ENCODE data around the gene PTPRC. TPM values are rescaled to one million over a fixed set of nuclear protein-coding genes. Genes with fewer than 3 reads are reported as not detected.

Gene PTPRC
- total and polyA plus RNA-seq, 7 donors, result 4.8 to 78.6 (median 12.5) TPM

DNA sequence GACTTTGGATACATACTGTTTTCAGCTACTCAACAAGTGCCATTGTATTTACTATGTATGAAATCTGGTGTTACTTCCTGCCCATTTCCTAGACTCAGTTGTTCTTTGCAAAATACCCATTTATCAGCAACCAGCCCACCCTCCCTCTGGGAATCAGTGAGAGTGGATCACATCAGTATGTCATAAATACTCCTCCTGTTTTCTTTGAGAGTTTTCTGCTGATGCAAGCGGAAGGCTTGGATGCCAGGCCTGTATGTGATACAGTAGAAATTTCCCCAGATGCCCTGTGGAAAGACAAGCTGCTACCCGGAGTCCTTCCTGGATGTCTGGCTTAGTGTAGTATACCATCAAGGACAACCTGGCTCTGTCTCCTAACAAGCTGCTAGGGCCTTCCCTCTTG is 2.4 kb upstream of the PTPRC start:
- intact Hi-C loops (cut with DNase I), result no loop called here
- no peak overlapping the region for H3K4me3 ChIP-seq
- 86 to 89% methylated on average over 2 of the region's 2 CpGs for WGBS, 2 donors
- no peaks in the 10 kb centered on the region for H3K36me3 ChIP-seq
- TF ChIP-seq POLR2AphosphoS5 (IDR thresholded peaks at IDR 0.05), result no peak
- TF ChIP-seq, protein P1, sequence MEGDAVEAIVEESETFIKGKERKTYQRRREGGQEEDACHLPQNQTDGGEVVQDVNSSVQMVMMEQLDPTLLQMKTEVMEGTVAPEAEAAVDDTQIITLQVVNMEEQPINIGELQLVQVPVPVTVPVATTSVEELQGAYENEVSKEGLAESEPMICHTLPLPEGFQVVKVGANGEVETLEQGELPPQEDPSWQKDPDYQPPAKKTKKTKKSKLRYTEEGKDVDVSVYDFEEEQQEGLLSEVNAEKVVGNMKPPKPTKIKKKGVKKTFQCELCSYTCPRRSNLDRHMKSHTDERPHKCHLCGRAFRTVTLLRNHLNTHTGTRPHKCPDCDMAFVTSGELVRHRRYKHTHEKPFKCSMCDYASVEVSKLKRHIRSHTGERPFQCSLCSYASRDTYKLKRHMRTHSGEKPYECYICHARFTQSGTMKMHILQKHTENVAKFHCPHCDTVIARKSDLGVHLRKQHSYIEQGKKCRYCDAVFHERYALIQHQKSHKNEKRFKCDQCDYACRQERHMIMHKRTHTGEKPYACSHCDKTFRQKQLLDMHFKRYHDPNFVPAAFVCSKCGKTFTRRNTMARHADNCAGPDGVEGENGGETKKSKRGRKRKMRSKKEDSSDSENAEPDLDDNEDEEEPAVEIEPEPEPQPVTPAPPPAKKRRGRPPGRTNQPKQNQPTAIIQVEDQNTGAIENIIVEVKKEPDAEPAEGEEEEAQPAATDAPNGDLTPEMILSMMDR (IDR thresholded peaks at IDR 0.05), result no peak
- no peak for TF ChIP-seq POLR2A (IDR thresholded peaks at IDR 0.05)
- no peak for TF ChIP-seq EP300 (IDR thresholded peaks at IDR 0.05)
- no peaks in the 10 kb centered on the region for H3K4me1 ChIP-seq
- DNase-seq, result no peak
- H3K27me3 ChIP-seq, result no peaks in the 10 kb centered on the region
- H3K27ac ChIP-seq, result no peak overlapping the region
- no peaks in the 10 kb centered on the region for H3K9me3 ChIP-seq

GRCh38 chr1:198637157-198637556 is 1.7 kb upstream of the PTPRC start:
- TF ChIP-seq, protein P1 (IDR thresholded peaks at IDR 0.05), result no peak
- TF ChIP-seq POLR2A (IDR thresholded peaks at IDR 0.05), result no peak
- TF ChIP-seq EP300 (IDR thresholded peaks at IDR 0.05), result no peak
- TF ChIP-seq POLR2AphosphoS5 (IDR thresholded peaks at IDR 0.05), result no peak
- H3K4me1 ChIP-seq, result no peaks in the 10 kb centered on the region
- H3K27me3 ChIP-seq, result no peaks in the 10 kb centered on the region
- H3K27ac ChIP-seq, result no peak overlapping the region
- intact Hi-C loops (cut with DNase I), result no loop called here
- 62 to 69% methylated on average over 2 of the region's 2 CpGs for WGBS, 2 donors
- no peaks in the 10 kb centered on the region for H3K36me3 ChIP-seq
- no peak overlapping the region for H3K4me3 ChIP-seq
- no peaks in the 10 kb centered on the region for H3K9me3 ChIP-seq
- DNase-seq, result no peak

- H3K4me3 ChIP-seq, result no peak overlapping the region
- no peak overlapping the region for H3K27ac ChIP-seq
- no peaks in the 10 kb centered on the region for H3K4me1 ChIP-seq
- no peak for TF ChIP-seq POLR2A (IDR thresholded peaks at IDR 0.05)
- no peak for TF ChIP-seq POLR2AphosphoS5 (IDR thresholded peaks at IDR 0.05)
- TF ChIP-seq EP300 (IDR thresholded peaks at IDR 0.05), result no peak
- TF ChIP-seq, protein P1 (IDR thresholded peaks at IDR 0.05), result no peak
- intact Hi-C loops (cut with DNase I), result no loop called here
- no peak for DNase-seq
- H3K9me3 ChIP-seq, result no peaks in the 10 kb centered on the region
- 71 to 84% methylated on average over 1 of the region's 1 CpG for WGBS, 2 donors
- no peaks in the 10 kb centered on the region for H3K36me3 ChIP-seq
- no peaks in the 10 kb centered on the region for H3K27me3 ChIP-seq
These were observed 863 bp upstream of the PTPRC start for GRCh38 chr1:198637916-198638437.

- intact Hi-C loops (cut with DNase I), result no loop called here
- 28 to 48% methylated on average over 1 of the region's 1 CpG for WGBS, 2 donors
- DNase-seq, result no peak
- Histone ChIP-seq H3K36me3 (no peaks in the 10 kb centered on the region), H3K27me3 (no peaks in the 10 kb centered on the region), H3K27ac (no peak overlapping the region), H3K9me3 (no peaks in the 10 kb centered on the region), H3K4me3 (no peak overlapping the region), H3K4me1 (no peaks in the 10 kb centered on the region)
- TF ChIP-seq POLR2A (IDR thresholded peaks at IDR 0.05), result no peak
- no peak for TF ChIP-seq POLR2AphosphoS5 (IDR thresholded peaks at IDR 0.05)
- TF ChIP-seq, protein P1 (IDR thresholded peaks at IDR 0.05), result no peak
- TF ChIP-seq EP300 (IDR thresholded peaks at IDR 0.05), result no peak
These were observed 399 bp upstream of the PTPRC start for GRCh38 chr1:198638441-198638840.

DNA sequence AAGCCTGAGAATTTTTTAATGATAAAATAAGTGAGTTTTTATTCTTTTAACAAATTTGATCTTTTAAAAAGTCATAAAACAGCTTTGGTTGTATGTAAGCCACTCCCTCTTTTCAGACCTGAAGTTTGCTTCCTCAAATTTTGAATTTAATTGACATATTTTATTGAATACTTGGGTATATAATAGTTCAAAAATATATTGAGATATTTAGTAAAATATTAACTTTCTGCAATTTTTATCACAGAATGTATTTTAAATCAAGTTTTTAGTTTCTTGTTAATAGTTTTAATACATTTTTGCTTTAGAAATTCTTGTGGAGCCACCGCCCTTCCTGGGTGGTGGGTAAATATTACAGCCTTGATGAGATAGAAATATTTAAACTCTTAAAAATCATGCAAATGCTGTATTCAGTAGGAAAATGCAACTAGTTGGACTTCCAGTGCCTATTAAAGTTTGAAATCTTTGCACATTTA is 867 bp downstream of the PTPRC start:
- Histone ChIP-seq H3K4me3 (peak overlapping the region in 2 of 4 donors; percentile 18 to 34), H3K9me3 (no peaks in the 10 kb centered on the region), H3K27me3 (no peaks in the 10 kb centered on the region), H3K36me3 (no peaks in the 10 kb centered on the region), H3K27ac (peak overlapping the region in 2 of 4 donors; percentile 2 to 40), H3K4me1 (no peaks in the 10 kb centered on the region)
- intact Hi-C loops (cut with DNase I), result no loop called here
- WGBS, 2 donors, result 52 to 85% methylated on average over 1 of the region's 1 CpG
- TF ChIP-seq EP300 (IDR thresholded peaks at IDR 0.05) (no peak), POLR2AphosphoS5 (IDR thresholded peaks at IDR 0.05) (no peak), POLR2A (IDR thresholded peaks at IDR 0.05) (no peak)
- TF ChIP-seq, protein P1 (IDR thresholded peaks at IDR 0.05), result no peak
- no peak for DNase-seq
